ENCODE data around the gene SLC34A1.

Gene SLC34A1

GRCh38 chr5:177370488-177371119, 13.6 kb upstream of the SLC34A1 start:
- peak overlapping the region; percentile 50 for H3K4me2 ChIP-seq (ENCODE audit: low read depth, low read length)
- 0 out of 2 replicates have a peak overlapping the region, but pooled peaks have one; percentile 13 for H3K9ac ChIP-seq (ENCODE audit: low read length)
- H3K79me2 ChIP-seq (ENCODE audit: low read length), result no peaks in the 10 kb centered on the region
- peaks cover 18% of the 10 kb centered on the region for H3F3A ChIP-seq (ENCODE audit: insufficient read depth, low read length)
- H3K9me3 ChIP-seq (replicated peaks; ENCODE audit: insufficient read depth, low read length), result no peaks in the 10 kb centered on the region
- peak overlapping the region; percentile 39; the same call in 1 of the 2 replicates for H3K27ac ChIP-seq (ENCODE audit: low read length)
- DNase-seq, result peak; percentile 93
- H2AFZ ChIP-seq (ENCODE audit: low read length), result no peak overlapping the region
- H3K27me3 ChIP-seq (replicated peaks; ENCODE audit: insufficient read depth, low read length), result no peaks in the 10 kb centered on the region
- TF ChIP-seq CTCF (IDR thresholded peaks at IDR 0.05; ENCODE audit: low read length), result peak; percentile 54
- TF ChIP-seq EZH2phosphoT487 (IDR thresholded peaks at IDR 0.05; ENCODE audit: low read length), result no peak
- H4K20me1 ChIP-seq (ENCODE audit: insufficient read depth, low read length), result no peaks in the 10 kb centered on the region
- peak overlapping the region; percentile 69; the same call in 1 of the 2 replicates for H3K4me3 ChIP-seq (ENCODE audit: low read length)
- H3K9me2 ChIP-seq (replicated peaks; ENCODE audit: insufficient read depth, low read length), result no peaks in the 10 kb centered on the region
- H3K36me3 ChIP-seq (replicated peaks; ENCODE audit: insufficient read depth, low read length), result no peaks in the 10 kb centered on the region
- peaks cover 35% of the 10 kb centered on the region for H3K4me1 ChIP-seq (ENCODE audit: low read length)

- H3F3A ChIP-seq (ENCODE audit: insufficient read depth, low read length), result peaks cover 18% of the 10 kb centered on the region
- peak overlapping the region; percentile 55; the same call in 1 of the 2 replicates for H3K9ac ChIP-seq (ENCODE audit: low read length)
- H3K4me2 ChIP-seq (ENCODE audit: low read depth, low read length), result peak overlapping the region; percentile 80
- H3K27ac ChIP-seq (ENCODE audit: low read length), result no peak overlapping the region
- H4K20me1 ChIP-seq (ENCODE audit: insufficient read depth, low read length), result no peaks in the 10 kb centered on the region
- H3K9me3 ChIP-seq (replicated peaks; ENCODE audit: insufficient read depth, low read length), result no peaks in the 10 kb centered on the region
- no peak overlapping the region for H2AFZ ChIP-seq (ENCODE audit: low read length)
- no peak for DNase-seq
- H3K4me1 ChIP-seq (ENCODE audit: low read length), result peaks cover 35% of the 10 kb centered on the region
- H3K9me2 ChIP-seq (replicated peaks; ENCODE audit: insufficient read depth, low read length), result no peaks in the 10 kb centered on the region
- H3K27me3 ChIP-seq (replicated peaks; ENCODE audit: insufficient read depth, low read length), result no peaks in the 10 kb centered on the region
- no peaks in the 10 kb centered on the region for H3K79me2 ChIP-seq (ENCODE audit: low read length)
- TF ChIP-seq CTCF (IDR thresholded peaks at IDR 0.05; ENCODE audit: low read length), result no peak
- H3K36me3 ChIP-seq (replicated peaks; ENCODE audit: insufficient read depth, low read length), result no peaks in the 10 kb centered on the region
- H3K4me3 ChIP-seq (ENCODE audit: low read length), result peak overlapping the region; percentile 69
Measured at GRCh38 chr5:177371120-177372033, 12.9 kb upstream of the SLC34A1 start.

- no peak for DNase-seq
- H4K20me1 ChIP-seq (ENCODE audit: insufficient read depth, low read length), result no peaks in the 10 kb centered on the region
- H3K9me2 ChIP-seq (replicated peaks; ENCODE audit: insufficient read depth, low read length), result no peaks in the 10 kb centered on the region
- H3K27me3 ChIP-seq (replicated peaks; ENCODE audit: insufficient read depth, low read length), result no peaks in the 10 kb centered on the region
- H2AFZ ChIP-seq (ENCODE audit: low read length), result no peak overlapping the region
- H3K9me3 ChIP-seq (replicated peaks; ENCODE audit: insufficient read depth, low read length), result no peaks in the 10 kb centered on the region
- no peak for TF ChIP-seq EZH2 (optimal IDR thresholded peaks at IDR 0.05; ENCODE audit: low read depth, low read length)
- TF ChIP-seq CTCF (IDR thresholded peaks at IDR 0.05; ENCODE audit: low read length), result no peak
- no peak for TF ChIP-seq EZH2phosphoT487 (IDR thresholded peaks at IDR 0.05; ENCODE audit: low read length)
- no peaks in the 10 kb centered on the region for H3K79me2 ChIP-seq (ENCODE audit: low read length)
- peaks cover 35% of the 10 kb centered on the region for H3K4me1 ChIP-seq (ENCODE audit: low read length)
- H3F3A ChIP-seq (ENCODE audit: insufficient read depth, low read length), result peaks cover 18% of the 10 kb centered on the region
- H3K9ac ChIP-seq (ENCODE audit: low read length), result no peak overlapping the region
- H3K36me3 ChIP-seq (replicated peaks; ENCODE audit: insufficient read depth, low read length), result no peaks in the 10 kb centered on the region
- H3K27ac ChIP-seq (ENCODE audit: low read length), result no peak overlapping the region
- H3K4me3 ChIP-seq (ENCODE audit: low read length), result no peak overlapping the region
- H3K4me2 ChIP-seq (ENCODE audit: low read depth, low read length), result peak overlapping the region; percentile 80; the same call in 1 of the 2 replicates
Measured at GRCh38 chr5:177372034-177372896, 12.0 kb upstream of the SLC34A1 start.

All from MM.1S (cell line).